HG03097 (cell line): ENCODE measurements around the gene GATAD2B.

Experiments used
- ATAC-seq: cut with Tn5 transposase; IDR thresholded peaks from one replicate; pipeline ENCODE4 v1.9.1; 2021; ENCODE audit not compliant: unreplicated experiment, low FRiP score

The GATAD2B gene

GRCh38 chr1:153799566-153800465 lies 123.0 kb downstream of the GATAD2B start:
- no peak for ATAC-seq

GRCh38 chr1:153799016-153799415 lies 123.8 kb downstream of the GATAD2B start:
- ATAC-seq, result no peak

- ATAC-seq, result no peak
These were observed 124.3 kb downstream of the GATAD2B start for GRCh38 chr1:153798468-153798780.

GRCh38 chr1:153796786-153797659 lies 125.7 kb downstream of the GATAD2B start:
- ATAC-seq, result no peak

GRCh38 chr1:153795934-153796785 lies 126.6 kb downstream of the GATAD2B start:
- no peak for ATAC-seq

- no peak for ATAC-seq
These were observed 127.4 kb downstream of the GATAD2B start for GRCh38 chr1:153795330-153795837.

GRCh38 chr1:153794624-153795329 lies 128.0 kb downstream of the GATAD2B start:
- no peak for ATAC-seq

- ATAC-seq, result no peak
These were observed 128.7 kb downstream of the GATAD2B start for GRCh38 chr1:153793973-153794615.

- ATAC-seq, result no peak
These were observed 129.4 kb downstream of the GATAD2B start for GRCh38 chr1:153793261-153793972.

- no peak for ATAC-seq
These were observed 130.1 kb downstream of the GATAD2B start for GRCh38 chr1:153792631-153793041.

- no peak for ATAC-seq
These were observed 131.0 kb downstream of the GATAD2B start for GRCh38 chr1:153791648-153792253.

GRCh38 chr1:153790966-153791647 lies 131.7 kb downstream of the GATAD2B start:
- ATAC-seq, result peak; percentile 62

- ATAC-seq, result no peak
These were observed 132.3 kb downstream of the GATAD2B start for GRCh38 chr1:153790313-153790965.

- no peak for ATAC-seq
These were observed 133.2 kb downstream of the GATAD2B start for GRCh38 chr1:153789478-153790034.

- ATAC-seq, result no peak
These were observed 136.6 kb downstream of the GATAD2B start for GRCh38 chr1:153786038-153786790.
